Measurements from ENCODE around the gene SAMD11.

SAMD11 gene

DNA sequence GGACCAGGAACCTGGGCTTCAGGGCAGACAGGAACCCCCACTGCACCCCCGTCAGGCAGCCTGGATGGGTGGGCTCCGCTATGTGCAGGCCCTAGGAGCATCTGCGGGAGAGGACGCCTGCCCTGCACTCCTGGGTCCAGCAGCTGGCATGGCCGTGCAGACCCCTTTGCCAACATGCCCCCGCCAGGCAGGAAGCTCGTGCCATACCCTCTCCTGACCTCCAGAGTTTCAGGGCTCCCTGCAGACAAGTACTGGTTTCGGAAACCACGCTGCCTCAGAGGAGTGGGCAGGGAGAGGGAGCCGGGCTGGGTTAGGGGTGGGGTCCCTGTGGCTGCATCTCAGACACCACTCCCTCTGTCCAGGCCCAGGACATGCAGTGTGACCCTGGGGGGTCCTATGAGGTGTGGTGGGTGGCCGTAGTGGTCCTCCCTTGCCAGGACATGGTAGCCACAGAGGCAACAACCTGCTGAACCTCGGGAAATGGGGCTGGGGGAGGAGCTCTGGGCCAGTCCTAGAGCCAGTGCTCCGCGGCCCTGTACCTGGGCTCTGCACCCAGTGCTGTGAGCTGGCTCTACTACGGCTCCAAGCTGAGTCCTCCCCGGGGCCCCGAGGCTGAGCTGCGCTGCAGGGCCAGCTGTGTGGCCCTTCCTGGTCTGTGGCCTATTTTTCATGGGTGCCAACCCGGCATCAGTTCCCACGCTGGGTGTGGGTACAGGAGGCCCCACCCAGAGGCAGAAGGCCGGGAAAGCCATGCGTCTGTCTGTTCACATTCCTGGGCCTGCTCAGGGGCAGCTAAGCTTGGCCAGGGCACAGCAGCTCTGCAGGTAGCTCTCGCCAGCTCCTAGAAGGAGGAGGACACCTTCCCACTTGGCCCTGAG, 44.0 kb downstream of the SAMD11 start:
- Histone ChIP-seq H3K4me3 (replicated peaks; ENCODE audit: insufficient read depth, low read length) (no peak overlapping the region), H3K27ac (replicated peaks) (no peak overlapping the region)

GRCh38 chr1:969260-969855, 45.6 kb downstream of the SAMD11 start:
- DNase-seq (ENCODE audit: low read depth in 1 of 2, low spot score in 1 of 2) = no peak
- H3K4me3 ChIP-seq (replicated peaks; ENCODE audit: insufficient read depth, low read length) = no peak overlapping the region
- TF ChIP-seq CTCF (IDR thresholded peaks at IDR 0.05; ENCODE audit: insufficient read depth, low read length) (no peak), GABPA (IDR thresholded peaks at IDR 0.05; ENCODE audit: low read depth) (no peak), POLR2AphosphoS5 (IDR thresholded peaks at IDR 0.05; ENCODE audit: low read depth) (no peak), SPI1 (IDR thresholded peaks at IDR 0.05; ENCODE audit: borderline replicate concordance, low read depth) (no peak)
- TF ChIP-seq, protein P1, sequence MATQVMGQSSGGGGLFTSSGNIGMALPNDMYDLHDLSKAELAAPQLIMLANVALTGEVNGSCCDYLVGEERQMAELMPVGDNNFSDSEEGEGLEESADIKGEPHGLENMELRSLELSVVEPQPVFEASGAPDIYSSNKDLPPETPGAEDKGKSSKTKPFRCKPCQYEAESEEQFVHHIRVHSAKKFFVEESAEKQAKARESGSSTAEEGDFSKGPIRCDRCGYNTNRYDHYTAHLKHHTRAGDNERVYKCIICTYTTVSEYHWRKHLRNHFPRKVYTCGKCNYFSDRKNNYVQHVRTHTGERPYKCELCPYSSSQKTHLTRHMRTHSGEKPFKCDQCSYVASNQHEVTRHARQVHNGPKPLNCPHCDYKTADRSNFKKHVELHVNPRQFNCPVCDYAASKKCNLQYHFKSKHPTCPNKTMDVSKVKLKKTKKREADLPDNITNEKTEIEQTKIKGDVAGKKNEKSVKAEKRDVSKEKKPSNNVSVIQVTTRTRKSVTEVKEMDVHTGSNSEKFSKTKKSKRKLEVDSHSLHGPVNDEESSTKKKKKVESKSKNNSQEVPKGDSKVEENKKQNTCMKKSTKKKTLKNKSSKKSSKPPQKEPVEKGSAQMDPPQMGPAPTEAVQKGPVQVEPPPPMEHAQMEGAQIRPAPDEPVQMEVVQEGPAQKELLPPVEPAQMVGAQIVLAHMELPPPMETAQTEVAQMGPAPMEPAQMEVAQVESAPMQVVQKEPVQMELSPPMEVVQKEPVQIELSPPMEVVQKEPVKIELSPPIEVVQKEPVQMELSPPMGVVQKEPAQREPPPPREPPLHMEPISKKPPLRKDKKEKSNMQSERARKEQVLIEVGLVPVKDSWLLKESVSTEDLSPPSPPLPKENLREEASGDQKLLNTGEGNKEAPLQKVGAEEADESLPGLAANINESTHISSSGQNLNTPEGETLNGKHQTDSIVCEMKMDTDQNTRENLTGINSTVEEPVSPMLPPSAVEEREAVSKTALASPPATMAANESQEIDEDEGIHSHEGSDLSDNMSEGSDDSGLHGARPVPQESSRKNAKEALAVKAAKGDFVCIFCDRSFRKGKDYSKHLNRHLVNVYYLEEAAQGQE (IDR thresholded peaks at IDR 0.05; ENCODE audit: insufficient replicate concordance, low read depth) = no peak
- peaks cover 22% of the 10 kb centered on the region for H3K27me3 ChIP-seq (ENCODE audit: insufficient read depth, poor library complexity, severe bottlenecking)
- H3K27ac ChIP-seq (replicated peaks) = no peak overlapping the region

More for the DNA sequence above, 44.0 kb downstream of the SAMD11 start:
- TF ChIP-seq POLR2AphosphoS5 (IDR thresholded peaks at IDR 0.05; ENCODE audit: low read depth) = no peak
- no peak for DNase-seq (ENCODE audit: low read depth in 1 of 2, low spot score in 1 of 2)
- H3K27me3 ChIP-seq (ENCODE audit: insufficient read depth, poor library complexity, severe bottlenecking) = peaks cover 17% of the 10 kb centered on the region

DNA sequence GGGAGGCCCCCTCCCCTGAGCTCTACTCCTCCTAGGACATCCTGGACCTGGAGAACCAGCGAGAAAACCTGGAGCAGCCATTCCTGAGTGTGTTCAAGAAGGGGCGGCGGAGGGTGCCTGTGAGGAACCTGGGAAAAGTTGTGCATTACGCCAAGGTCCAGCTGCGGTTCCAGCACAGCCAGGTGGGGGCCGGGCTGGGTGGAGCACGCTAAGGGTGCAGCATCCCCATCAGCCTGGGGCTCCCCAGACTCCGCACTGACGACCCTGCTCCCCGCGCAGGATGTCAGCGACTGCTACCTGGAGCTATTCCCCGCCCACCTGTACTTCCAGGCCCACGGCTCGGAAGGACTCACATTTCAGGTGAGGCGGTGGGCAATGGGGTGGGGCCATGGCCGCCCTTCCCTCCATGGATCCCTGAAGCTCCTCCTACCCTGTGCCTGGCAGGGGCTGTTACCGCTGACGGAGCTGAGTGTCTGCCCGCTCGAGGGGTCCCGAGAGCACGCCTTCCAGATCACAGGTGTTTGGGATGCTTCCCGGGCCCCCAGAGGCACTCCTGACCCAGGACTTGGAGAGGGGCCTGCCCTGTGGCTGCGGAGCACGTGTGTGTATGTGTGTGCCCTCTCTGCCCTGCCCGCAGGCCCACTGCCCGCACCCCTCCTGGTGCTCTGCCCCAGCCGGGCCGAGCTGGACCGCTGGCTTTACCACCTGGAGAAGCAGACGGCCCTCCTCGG, 46.7 kb downstream of the SAMD11 start:
- Histone ChIP-seq H3K4me3 (replicated peaks; ENCODE audit: insufficient read depth, low read length) (no peak overlapping the region), H3K27me3 (ENCODE audit: insufficient read depth, poor library complexity, severe bottlenecking) (peaks cover 22% of the 10 kb centered on the region)
- no peak for TF ChIP-seq GABPA (IDR thresholded peaks at IDR 0.05; ENCODE audit: low read depth)
- TF ChIP-seq, protein P1 (IDR thresholded peaks at IDR 0.05; ENCODE audit: insufficient replicate concordance, low read depth) = no peak

GRCh38 chr1:970973-971730, 47.4 kb downstream of the SAMD11 start:
- no peak for DNase-seq (ENCODE audit: low read depth in 1 of 2, low spot score in 1 of 2)
- no peak overlapping the region for H3K27ac ChIP-seq (replicated peaks)
- H3K27me3 ChIP-seq (ENCODE audit: insufficient read depth, poor library complexity, severe bottlenecking) = peaks cover 22% of the 10 kb centered on the region
- no peak overlapping the region for H3K4me3 ChIP-seq (replicated peaks; ENCODE audit: insufficient read depth, low read length)
- TF ChIP-seq GABPA (IDR thresholded peaks at IDR 0.05; ENCODE audit: low read depth) (no peak), POLR2AphosphoS5 (IDR thresholded peaks at IDR 0.05; ENCODE audit: low read depth) (no peak), SPI1 (IDR thresholded peaks at IDR 0.05; ENCODE audit: borderline replicate concordance, low read depth) (no peak), CTCF (IDR thresholded peaks at IDR 0.05; ENCODE audit: insufficient read depth, low read length) (no peak)
- TF ChIP-seq, protein P1 (IDR thresholded peaks at IDR 0.05; ENCODE audit: insufficient replicate concordance, low read depth) = no peak

More for the DNA sequence above, 46.7 kb downstream of the SAMD11 start:
- H3K27ac ChIP-seq (replicated peaks) = no peak overlapping the region
- no peak for DNase-seq (ENCODE audit: low read depth in 1 of 2, low spot score in 1 of 2)
